NAMALWA (cell line): ENCODE measurements around the gene AEN.
A peak's percentile ranks its signal among the peaks of the same experiment; 100 is the strongest.

ENCODE experiments used
- DNase-seq: peaks from one replicate; pipeline ENCODE4 v3.0.0-alpha.2; 2015; ENCODE audit warnings: low spot score

The AEN gene

DNA sequence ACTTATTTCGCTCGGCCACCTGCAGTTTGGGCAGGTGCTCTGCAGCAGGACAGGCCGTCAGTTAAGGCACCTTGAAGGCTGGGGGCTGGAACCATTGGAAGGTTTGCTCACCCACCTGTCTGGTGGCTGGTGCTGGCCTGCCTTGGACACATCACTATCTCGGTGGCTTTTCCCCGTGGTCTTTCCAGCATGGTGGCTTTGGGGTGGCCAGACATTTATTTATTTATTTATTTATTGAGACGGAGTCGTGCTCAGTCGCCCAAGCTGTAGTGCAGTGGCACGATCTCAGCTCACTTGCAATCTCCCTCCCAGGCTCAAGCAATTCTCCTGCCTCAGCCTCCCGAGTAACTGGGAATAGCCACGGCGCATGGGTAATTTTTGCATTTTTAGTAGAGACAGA is 29.4 kb downstream of the AEN start:
- DNase-seq, result no peak

DNA sequence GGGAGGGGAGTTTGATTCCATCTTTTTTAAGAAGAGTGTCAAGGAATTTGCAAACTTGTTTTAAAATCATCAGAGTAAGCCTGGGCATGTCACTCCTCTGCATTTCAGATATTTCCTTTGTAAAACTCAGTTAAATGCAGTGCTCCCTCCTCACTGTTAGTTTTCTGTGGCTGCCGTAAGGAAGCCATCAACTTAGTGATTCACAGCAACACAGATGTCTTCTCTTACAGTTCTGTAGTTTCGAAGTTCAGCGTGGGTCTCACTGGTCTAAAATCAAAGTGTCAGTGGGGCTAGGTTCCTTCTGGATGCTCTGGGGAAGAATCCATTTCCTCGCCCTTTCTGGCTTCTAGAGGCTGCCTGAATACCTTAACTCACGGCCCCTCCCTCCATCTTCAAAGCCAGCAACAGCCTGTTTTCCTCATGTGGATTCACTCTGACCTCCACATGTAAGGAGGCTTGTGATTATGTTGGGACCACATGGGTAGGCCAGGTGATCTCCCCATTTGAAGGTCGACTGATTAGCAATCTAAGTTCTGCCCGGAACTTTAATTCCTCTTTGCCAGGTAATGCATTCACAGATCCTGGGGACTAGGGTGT is 30.1 kb downstream of the AEN start:
- DNase-seq, result no peak

DNA sequence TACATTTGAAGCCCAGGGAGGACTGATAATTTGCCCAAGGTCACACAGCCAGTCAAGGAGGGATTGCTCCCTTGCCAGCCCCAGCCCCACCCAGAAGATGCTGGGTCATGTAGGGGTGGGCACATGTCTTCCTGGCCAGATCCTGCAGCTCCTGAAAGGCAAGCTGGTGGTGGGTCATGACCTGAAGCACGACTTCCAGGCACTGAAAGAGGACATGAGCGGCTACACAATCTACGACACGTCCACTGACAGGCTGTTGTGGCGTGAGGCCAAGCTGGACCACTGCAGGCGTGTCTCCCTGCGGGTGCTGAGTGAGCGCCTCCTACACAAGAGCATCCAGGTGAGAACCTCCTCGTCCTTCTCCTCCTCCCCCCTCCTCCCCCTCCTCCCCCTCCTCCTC is 30.8 kb downstream of the AEN start:
- DNase-seq, result no peak

DNA sequence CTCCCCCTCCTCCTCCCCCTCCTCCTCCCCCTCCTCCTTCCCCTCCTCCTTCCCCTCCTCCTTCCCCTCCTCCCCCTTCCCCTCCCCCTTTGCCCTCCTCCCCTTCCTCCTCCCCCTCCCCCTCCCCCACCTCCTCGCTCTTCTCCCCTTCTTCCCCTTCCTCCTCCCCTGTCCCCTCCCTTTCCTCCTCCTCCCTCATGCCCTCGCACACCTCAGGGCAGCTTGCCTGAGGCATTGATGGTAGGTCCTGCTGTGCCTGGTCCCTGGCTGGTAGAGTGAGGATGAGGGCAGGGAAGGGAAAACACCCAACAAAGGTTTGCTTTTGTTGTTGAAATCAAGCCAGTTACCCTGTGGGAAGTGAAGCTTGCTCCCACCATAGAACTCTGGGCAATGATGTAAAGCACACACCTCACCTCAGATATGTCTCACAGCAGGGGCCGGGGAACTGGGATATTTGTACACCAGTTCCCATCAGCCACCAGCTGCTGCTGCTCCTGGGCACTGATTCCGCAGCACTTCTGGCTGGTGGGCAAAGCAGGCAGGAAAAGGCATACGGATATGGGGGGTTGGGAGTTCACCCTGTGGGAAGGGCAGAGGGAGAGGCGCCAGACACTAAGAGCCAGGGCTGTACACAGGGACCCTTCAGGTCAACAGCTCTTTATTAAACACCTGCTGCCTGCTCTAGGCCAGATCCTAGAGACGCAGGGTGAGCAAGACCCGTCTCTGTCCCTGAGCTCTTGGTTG is 31.5 kb downstream of the AEN start:
- no peak for DNase-seq

DNA sequence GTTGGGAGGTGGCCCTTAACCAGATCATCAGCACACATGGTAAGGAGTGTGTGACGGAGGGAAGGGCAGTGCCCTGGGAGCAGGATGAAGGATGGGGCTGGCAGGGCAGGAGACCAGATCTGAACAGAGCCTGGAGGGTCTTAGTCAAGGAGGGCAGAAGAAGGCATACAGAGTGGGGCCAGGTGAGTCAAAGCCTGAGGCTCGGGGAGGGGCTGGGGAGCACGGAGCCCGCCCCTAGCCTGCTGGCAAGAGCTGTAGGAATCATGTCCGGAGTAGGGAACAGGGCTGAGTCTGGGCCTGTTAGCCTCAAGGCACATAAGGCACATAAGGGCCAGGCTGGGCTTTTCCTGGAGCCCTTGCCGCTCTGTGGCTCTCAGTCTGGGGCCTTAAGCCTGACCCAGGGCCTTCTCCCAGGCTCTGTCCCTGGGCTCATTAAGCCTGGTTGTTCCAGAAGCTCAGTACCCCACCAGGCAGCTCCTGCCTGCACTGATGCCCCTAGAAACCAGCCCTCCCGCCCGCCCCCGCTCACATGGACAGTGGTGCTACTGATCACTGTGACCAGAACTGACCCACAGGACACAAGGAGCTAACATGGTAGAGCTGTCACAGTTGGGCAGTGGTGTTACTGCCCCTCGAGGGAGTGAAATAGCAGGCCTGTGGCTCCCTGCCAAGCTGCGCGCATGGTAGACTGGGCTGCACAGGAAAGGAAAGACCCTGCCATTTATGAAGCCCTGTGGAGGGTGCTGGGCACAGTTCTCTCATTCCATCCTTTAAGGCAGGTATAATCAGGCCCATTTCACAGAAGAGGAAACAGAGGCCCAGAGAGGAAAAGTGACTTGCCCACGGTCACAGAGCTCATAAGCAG is 32.3 kb downstream of the AEN start:
- DNase-seq, result no peak

DNA sequence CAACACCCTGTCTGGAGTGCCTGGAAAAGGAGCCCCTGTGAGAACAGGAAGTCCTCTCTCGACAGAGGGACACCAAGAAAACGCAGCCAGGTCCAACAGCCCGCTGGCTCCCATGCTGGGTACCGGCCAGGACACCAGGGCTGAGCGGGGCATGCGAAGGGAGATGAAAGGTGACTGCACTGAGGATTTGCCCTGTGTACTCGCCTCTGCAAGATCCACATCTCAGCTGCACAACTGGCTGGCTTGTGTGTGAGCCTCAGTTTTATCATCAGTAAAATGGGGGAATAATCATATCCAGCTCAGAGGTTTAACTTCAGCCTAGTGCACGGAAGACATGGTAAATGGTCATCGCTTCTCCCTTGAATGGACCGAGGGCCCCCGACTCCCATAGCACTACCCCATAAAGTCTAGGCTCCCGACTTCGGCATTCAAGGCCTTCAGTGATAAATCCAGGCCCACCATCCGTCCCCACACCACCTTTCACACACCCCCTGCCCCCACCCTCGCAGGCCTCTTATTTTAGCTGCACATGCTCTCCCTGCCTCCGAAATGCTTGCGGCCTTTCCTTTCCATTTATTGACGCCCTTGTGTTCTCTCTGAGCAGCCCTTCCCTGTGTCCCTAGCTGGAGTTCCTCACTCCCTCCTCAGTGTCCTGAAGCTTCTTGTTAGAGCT is 33.4 kb downstream of the AEN start:
- no peak for DNase-seq

DNA sequence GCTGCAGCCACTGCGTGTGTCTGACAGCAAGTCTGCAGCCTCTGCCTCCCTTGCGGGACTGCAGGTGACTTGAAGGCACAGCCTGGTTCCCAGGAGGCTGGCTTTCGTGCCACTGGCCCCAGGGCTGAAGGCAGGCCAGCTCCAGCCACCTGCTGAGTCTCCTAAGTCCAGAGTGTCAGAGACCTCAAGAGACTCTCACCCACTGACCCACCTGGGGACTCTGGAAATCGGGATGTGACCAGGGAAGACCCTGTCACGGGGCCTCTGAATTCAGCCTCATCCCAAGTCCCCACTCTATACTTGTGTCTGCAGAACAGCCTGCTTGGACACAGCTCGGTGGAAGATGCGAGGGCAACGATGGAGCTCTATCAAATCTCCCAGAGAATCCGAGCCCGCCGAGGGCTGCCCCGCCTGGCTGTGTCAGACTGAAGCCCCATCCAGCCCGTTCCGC is 34.0 kb downstream of the AEN start:
- DNase-seq, result no peak

DNA sequence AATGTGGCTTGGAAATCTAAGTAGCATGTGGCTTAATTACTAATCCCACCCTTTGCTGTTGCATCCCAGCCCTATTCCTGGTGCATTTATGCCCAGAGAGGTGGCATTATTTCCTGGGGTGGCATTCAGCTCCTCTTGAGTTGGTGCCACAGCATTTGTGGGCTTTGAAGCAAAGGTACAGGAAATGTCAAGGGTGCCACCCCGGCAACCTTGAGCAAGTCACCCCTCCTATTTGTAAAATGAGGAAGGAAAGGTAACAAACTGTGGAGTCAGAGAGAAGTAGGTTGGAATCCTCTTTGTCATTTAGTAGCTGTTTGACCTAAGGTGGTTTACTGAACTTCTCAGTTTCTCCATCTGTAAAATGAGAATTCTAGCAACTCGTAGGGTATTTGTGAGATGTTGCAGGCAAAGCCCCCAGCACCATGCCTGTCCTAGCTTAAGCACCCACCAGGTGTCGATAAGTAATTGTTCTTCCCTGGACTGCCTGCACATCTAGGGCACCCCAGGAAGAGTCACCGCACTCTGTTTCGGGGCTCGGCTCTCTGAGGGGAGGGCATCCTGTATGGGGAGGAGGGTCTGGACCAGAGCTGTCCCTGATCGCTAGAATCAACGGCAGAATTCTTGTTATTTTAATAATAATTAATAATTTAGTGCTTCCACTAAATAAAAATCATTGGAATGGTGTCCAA is 34.8 kb downstream of the AEN start:
- DNase-seq, result no peak

DNA sequence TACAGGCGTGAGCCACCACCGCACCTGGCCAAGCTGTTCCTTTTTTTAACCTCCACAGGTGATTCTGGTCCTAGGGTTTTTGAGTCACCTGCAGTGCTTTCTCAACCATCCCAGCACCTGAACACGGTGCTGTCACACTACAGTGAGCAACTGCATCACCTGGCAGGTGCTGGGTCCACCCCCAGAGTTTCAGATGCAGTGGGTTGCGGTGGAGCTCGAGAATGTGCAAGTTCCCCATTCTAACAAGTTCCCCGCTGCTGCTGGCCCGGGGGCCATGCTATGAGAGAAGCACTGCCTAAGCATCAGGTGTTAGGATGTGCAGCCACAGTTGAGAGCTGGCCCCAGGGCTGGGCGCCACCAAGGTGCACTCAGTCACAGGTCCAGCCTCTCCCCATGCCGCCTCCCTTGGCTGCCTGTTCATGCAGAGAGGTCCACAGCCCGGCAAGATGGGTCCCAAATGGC is 35.7 kb downstream of the AEN start:
- peak; percentile 69 for DNase-seq

DNA sequence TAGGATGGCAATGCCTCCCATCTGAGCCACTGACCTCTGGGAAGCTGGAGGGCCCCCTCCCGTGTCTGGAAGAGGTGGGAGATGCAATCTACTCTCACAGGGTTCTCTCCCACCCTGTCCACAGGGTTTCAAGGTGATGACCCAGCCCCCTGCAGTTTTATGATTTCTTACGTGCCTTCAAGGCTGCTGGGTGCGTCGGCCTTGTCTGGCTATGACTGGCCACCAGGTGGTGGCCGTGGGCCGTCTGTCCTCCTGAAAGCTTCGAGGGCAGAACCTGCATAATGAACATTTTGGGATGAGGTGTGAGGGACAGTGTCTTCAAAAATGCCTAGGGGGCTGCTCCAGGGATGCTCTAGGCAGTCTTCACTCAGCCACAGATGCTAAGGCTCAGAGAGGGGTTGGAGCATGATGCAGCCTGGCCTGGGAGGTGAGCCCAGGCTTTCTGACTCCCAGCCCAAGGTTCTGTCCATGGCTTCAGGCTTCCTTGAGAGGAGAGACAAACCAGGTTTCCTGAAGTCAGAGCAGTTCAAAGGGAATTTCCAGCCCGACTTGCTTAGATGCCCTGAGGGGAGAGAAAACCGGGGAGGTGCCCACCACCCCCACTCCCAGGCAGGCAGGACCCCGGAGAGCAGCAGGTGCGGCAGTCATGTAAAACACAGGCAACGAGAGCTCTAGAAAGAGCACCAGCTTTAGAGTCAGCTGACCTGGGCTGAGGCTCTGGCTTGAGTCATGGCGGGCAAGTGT is 36.4 kb downstream of the AEN start:
- no peak for DNase-seq

DNA sequence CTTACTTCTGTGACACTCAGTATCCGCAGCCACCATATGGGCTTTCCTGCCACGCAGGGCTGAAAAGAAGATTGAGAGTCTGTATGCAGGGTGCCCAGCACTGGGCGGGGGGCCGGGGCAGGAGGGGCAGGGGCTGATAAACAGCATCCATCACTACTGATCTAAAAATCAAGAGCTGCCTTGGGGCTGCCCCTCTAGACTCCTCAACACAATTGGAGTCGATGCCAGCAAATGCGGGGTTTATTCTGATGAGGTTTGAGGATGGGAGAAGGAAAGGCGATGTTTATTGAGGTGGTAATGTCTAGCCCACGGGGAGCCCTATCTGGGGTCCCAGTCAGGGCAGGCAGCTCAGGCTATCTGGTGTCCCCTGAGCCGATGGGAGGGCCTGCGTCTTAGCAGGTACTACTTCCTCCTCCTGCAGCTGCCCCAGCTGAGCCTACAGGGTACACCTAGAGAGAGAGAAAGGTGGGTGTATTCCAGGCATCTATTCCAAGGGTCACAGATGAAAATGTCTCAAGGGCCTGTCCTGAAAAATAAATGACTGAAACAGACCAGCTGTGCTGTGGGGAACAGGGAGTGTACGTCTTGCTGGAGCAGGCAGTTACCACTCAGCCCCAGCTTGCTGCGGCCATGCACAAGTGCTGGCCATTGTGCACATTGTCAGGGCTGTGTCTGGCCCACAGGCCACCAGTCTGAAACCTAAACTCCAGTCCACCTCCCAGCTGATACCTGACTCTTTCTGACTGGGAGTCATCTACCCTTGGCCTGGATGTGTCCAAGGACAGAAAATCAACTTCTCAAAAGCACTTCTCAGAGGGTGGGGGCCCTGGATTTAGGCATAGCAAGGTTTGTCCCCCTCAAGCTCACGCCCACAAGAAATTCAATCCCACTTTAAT is 37.2 kb downstream of the AEN start:
- no peak for DNase-seq

DNA sequence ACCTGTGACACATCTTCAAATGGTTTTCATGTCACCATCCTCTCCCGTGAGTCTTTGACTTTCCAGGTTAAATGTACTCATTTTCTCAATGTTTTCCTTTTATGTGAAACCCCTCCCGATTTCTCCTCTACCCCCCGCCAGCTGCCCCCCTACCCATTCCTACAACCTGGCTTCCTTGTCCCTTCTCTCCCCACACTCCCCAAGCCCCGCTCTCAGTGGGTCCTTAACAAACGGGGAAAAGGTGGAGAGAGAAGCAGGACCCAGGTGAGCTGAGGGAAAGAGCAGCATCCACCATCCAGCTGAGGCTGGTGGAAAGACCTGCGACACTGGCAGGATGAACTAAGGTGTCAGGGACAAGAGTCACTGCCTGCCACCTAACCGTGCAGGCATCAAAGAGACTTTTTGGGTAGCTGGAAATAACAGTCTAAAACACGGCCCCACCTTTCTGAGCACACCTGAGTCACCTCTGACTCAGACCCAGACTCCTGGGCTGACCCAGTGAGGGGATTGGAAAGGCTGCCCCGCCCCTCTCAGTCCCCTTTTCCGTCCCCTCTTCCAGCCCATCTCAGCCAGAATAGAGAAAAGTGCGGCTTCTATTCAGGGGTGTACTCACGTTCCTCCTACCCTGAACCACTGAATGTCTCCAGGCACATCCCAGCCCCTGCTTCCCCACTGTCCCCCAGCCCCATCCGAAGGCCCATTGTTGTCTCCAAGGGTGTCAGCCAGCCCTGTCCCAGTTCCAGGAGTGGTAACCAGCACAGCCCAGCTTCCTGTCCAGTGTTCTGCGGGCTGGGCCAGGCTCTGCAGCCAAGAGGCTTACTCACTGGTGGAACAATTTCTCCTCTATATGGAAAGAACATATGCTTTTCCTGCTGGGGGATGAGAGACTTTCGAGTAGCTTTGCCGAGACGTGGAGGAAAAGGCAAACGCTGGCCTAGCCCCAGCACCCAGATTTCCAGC is 38.1 kb downstream of the AEN start:
- DNase-seq, result no peak

DNA sequence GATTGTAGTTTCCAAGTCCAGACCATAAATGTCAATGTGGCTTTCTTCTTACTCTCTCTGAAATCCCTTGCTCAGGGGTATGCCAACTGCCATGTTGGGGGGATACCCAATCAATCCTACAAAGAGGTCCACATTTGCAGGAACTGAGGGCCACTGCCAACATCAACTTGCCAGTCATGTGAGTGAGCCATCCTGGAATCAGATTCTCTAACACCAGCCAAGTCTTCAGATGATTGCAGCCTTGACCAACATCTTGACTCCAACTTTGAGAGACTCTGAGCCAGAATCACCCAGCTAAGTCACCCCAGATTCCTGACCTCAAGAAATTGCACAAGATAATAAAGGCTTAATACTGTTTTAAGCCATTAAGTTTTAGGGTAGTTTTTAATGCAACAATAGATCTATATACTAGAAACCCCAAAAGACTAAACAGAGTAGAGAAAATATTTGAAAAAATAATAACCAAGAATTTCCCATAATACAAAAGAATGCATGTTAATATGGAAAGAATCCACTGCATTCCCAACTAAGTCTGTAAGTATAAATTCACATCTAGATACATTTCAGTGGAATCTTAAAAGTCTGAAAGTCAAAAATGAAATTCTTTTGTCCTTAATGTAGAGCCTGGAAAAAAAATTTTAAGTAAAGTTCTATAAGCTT is 40.0 kb downstream of the AEN start:
- DNase-seq, result no peak

DNA sequence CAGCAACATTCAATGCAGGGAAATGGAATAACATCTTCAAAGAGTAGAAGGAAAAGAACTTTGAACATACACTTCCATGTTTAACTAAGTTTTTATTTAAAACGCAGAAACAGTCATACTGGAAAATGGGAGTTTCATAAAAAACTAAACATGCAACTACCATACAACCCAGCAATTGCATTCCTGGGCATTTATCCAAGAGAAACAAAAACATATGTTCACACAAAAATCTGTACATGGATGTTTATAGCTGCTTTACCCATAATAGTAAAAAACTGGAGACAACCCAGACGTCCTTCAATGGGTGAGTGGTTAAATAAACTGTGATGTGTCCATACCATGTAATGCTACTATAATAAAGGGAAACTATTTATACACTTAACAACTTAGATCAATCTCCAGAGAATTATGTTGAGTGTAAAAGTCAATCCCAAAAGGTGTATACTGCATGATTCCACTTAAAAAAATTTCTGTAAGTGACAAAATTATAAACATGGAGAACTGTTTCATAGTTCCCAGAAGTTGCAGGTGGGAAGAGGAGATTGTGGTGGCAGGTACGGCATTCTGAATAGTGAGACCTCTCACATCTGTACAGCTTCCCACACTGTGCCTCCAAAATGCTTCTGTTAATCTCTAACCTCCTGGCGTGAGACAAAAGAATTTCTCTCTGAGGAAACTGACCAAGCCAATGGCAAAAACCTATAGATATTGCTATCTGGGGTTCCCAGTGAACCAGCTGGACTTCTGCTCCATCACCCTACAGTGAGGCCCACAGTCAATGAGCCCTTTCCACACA is 40.8 kb downstream of the AEN start:
- DNase-seq, result no peak

DNA sequence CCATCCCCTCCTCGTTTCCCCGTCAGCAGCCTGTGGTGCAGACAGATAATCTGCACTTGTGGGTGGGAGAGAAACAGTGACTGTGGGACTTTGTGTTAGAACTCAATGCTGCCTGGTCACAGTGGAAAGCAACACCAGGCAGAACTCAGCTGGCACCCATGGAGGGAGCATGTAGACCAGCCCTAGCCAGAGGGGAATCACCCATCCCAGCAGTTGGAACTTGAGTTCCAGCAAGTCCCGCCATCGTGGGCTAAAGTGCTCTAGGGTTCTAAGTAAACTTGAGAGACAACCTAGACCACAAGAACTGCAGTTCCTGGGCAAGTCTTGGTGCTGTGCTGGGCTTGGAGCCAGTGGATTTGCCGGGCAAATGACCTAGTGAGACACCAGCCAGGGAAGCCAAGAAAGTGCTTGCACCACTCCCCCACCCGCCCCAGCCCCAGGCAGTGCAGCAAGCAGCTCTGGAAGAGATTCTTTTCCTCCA is 42.0 kb downstream of the AEN start:
- no peak for DNase-seq

DNA sequence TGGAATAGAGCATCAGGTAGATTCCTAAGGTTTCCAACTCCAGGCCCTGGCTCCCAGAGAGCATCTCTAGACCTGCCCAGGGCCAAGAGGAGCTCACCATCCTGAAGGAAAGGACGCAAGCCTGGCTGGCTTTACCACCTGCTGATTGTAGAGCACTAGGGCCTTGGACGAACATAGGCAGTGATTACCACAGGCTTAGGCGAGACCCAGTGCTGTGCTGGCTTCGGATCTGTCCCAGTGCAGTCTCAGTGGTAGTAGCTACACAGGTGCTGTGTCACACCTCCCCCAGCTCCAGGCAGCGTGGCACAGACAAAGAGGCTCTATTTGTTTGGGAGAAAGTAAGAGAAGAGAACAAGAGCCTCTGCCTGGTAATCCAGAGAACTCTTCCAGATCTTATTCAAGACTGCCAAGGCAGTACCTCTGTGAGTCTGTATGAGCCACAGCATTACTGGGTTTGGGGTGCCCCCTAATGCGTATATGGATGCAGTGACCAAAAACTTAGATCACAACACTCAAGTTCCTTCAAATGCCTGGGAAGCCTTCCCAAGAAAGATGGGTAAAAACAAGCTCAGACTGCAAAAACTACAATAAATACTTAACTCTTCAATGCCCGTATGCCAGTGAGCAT is 43.1 kb downstream of the AEN start:
- peak; percentile 45 for DNase-seq

DNA sequence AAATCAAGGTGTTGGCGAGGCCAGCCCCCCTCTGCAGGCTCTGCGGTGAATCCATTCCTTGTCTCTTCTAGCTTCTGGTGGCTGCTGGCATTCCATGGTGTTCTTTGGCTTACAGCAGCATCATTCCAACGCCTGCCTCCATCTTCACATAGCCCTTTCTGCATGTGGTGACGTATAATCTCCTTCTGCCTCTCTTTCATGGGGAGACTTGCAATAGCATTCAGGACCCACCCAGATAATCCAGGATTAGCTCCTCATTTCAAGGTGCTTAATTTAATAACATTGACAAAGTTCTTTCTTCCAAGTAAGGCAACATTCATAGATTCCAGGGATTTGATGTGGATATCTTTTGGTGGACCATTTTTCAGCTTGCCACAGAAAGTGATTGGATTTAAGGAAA is 53.5 kb downstream of the AEN start:
- DNase-seq, result no peak
